GM18505 (cell line): ENCODE data around the gene CACNG4.

ENCODE experiments used
- ATAC-seq: cut with Tn5 transposase; IDR thresholded peaks from one replicate; pipeline ENCODE4 v1.9.1; 2021; ENCODE audit not compliant: unreplicated experiment
- POLR2A ChIP-seq: IDR thresholded peaks from 4 replicates; pipeline ENCODE4 v1.6.1; 2011; ENCODE audit warnings: borderline replicate concordance; ENCODE audit not compliant: insufficient read depth, insufficient read length; ENCODE audit errors: extremely low read depth

Gene CACNG4

GRCh38 chr17:66950886-66951604, 13.5 kb upstream of the CACNG4 start:
- ATAC-seq = no peak
- TF ChIP-seq POLR2A = no peak

GRCh38 chr17:66951605-66951953, 12.9 kb upstream of the CACNG4 start:
- ATAC-seq = no peak
- TF ChIP-seq POLR2A = no peak

GRCh38 chr17:66952031-66952524, 12.4 kb upstream of the CACNG4 start:
- TF ChIP-seq POLR2A = no peak

GRCh38 chr17:66952681-66953629, 11.6 kb upstream of the CACNG4 start:
- ATAC-seq = no peak
- no peak for TF ChIP-seq POLR2A

More at GRCh38 chr17:66952031-66952524, 12.4 kb upstream of the CACNG4 start:
- no peak for ATAC-seq

- ATAC-seq = no peak
- no peak for TF ChIP-seq POLR2A
Measured at GRCh38 chr17:66953630-66954020, 10.9 kb upstream of the CACNG4 start.

- TF ChIP-seq POLR2A = no peak
- no peak for ATAC-seq
Measured at GRCh38 chr17:66954632-66955031, 9.9 kb upstream of the CACNG4 start.

- no peak for ATAC-seq
- no peak for TF ChIP-seq POLR2A
Measured at GRCh38 chr17:66955821-66956220, 8.7 kb upstream of the CACNG4 start.

GRCh38 chr17:66956941-66957340, 7.6 kb upstream of the CACNG4 start:
- TF ChIP-seq POLR2A = no peak
- ATAC-seq = no peak

- no peak for TF ChIP-seq POLR2A
Measured at GRCh38 chr17:66957343-66957742, 7.2 kb upstream of the CACNG4 start.

GRCh38 chr17:66957951-66958579, 6.4 kb upstream of the CACNG4 start:
- no peak for TF ChIP-seq POLR2A
- ATAC-seq = no peak

More at GRCh38 chr17:66957343-66957742, 7.2 kb upstream of the CACNG4 start:
- ATAC-seq = no peak

- no peak for TF ChIP-seq POLR2A
- ATAC-seq = no peak
Measured at GRCh38 chr17:66959641-66960375, 4.7 kb upstream of the CACNG4 start.

- ATAC-seq = no peak
Measured at GRCh38 chr17:66960613-66961012, 3.9 kb upstream of the CACNG4 start.

GRCh38 chr17:66963521-66963908, 992 bp upstream of the CACNG4 start:
- no peak for TF ChIP-seq POLR2A
- ATAC-seq = no peak

More at GRCh38 chr17:66960613-66961012, 3.9 kb upstream of the CACNG4 start:
- no peak for TF ChIP-seq POLR2A
